PC-3 (cell line): ENCODE results near the gene CLMP. TPM values are rescaled to one million over a fixed set of nuclear protein-coding genes. Genes with fewer than 3 reads are reported as not detected.
A peak's percentile ranks its signal among the peaks of the same experiment; 100 is the strongest.

Experiments
- ATAC-seq: fragments of 200-7000 bp; cut with Tn5 transposase; 2 replicates; pipeline ENCODE4 v1.9.1; 2020; ENCODE audit warnings: mild to moderate bottlenecking, moderate library complexity
- Bru-seq: library from RNA; stranded (reverse); fragments of 400-500 nt; gene quantifications from one replicate; lab custom pipeline; 2021; lab: Mats Ljungman, UMichigan
- BruChase-seq, 2 experiments: library from RNA; stranded (reverse); fragments of 400-500 nt; gene quantifications; one replicate each; lab custom pipeline; 2021; lab: Mats Ljungman, UMichigan
- BruUV-seq: library from RNA; stranded (reverse); fragments of 400-500 nt; replicated peaks from 2 replicates; lab custom pipeline; 2021; lab: Mats Ljungman, UMichigan
- CTCF ChIA-PET: fragments of 300-600 bp; sonication (Branson Sonifier 250); formaldehyde crosslinking; loops from one replicate; lab custom pipeline; 2022; ENCODE audit warnings: antibody characterized with exemption; lab: Charles Lee
- POLR2A ChIA-PET: fragments of 300-600 bp; sonication (Branson Sonifier 250); formaldehyde crosslinking; loops from one replicate; lab custom pipeline; 2022; ENCODE audit warnings: antibody characterized with exemption; ENCODE audit not compliant: unreplicated experiment; lab: Charles Lee
- DNase-seq: peaks from one replicate; pipeline ENCODE4 v3.0.0-alpha.2; 2015
- H2AFZ ChIP-seq: fragments of 300-600 bp; sonication (generic); 2 replicates; pipeline ENCODE4 v1.6.0; 2016; ENCODE audit warnings: antibody characterized with exemption, low read length
- H3F3A ChIP-seq: fragments of 300-600 bp; sonication (generic); one replicate; pipeline ENCODE4 v1.6.0; 2017; ENCODE audit warnings: antibody characterized with exemption, low read length, control low read depth, mild to moderate bottlenecking; ENCODE audit not compliant: unreplicated experiment
- H3K27ac ChIP-seq: fragments of 300-600 bp; sonication (generic); 2 replicates; pipeline ENCODE4 v1.5.1; 2016; ENCODE audit warnings: mild to moderate bottlenecking, low read length
- H3K27me3 ChIP-seq: fragments of 300-600 bp; sonication (generic); 2 replicates; pipeline ENCODE4 v1.6.1; 2016; ENCODE audit warnings: low read length, mixed read lengths
- H3K36me3 ChIP-seq: fragments of 300-600 bp; sonication (generic); 2 replicates; pipeline ENCODE4 v1.6.1; 2016; ENCODE audit warnings: low read depth, mixed run types, low read length, mixed read lengths
- H3K4me1 ChIP-seq: fragments of 300-600 bp; sonication (generic); 2 replicates; pipeline ENCODE4 v1.5.1; 2016; ENCODE audit warnings: low read length; ENCODE audit not compliant: insufficient read depth
- H3K4me2 ChIP-seq: fragments of 300-600 bp; sonication (generic); 2 replicates; pipeline ENCODE4 v1.6.0; 2016; ENCODE audit warnings: low read length
- H3K4me3 ChIP-seq: fragments of 300-600 bp; sonication (generic); 2 replicates; pipeline ENCODE4 v1.5.1; 2016; ENCODE audit warnings: mild to moderate bottlenecking, low read length, mixed read lengths
- H3K79me2 ChIP-seq: fragments of 300-600 bp; sonication (generic); 2 replicates; pipeline ENCODE4 v1.6.1; 2017; ENCODE audit warnings: low read length, mixed read lengths
- H3K9ac ChIP-seq: fragments of 300-600 bp; sonication (generic); 2 replicates; pipeline ENCODE4 v1.6.0; 2016; ENCODE audit warnings: mild to moderate bottlenecking, low read length
- H3K9me2 ChIP-seq: fragments of 300-600 bp; sonication (generic); replicated peaks from 2 replicates; pipeline ENCODE4 v1.6.1; 2016; ENCODE audit warnings: mixed run types, low read length, mixed read lengths
- H3K9me3 ChIP-seq: fragments of 300-600 bp; sonication (generic); 2 replicates; pipeline ENCODE4 v1.6.1; 2016; ENCODE audit warnings: low read length, mixed read lengths
- H4K20me1 ChIP-seq: fragments of 300-600 bp; sonication (generic); 2 replicates; pipeline ENCODE4 v1.6.1; 2016; ENCODE audit warnings: low read length, mixed read lengths
- CTCF ChIP-seq: fragments of 300-600 bp; sonication (generic); conservative IDR thresholded peaks from 2 replicates; pipeline ENCODE4 v1.5.1; 2017; ENCODE audit warnings: antibody characterized with exemption, low read depth, mild to moderate bottlenecking, low read length
- EZH2 ChIP-seq: fragments of 300-600 bp; sonication (generic); IDR thresholded peaks from one replicate; pipeline ENCODE4 v1.6.1; 2017; ENCODE audit warnings: antibody characterized with exemption, mild to moderate bottlenecking, low read length; ENCODE audit not compliant: unreplicated experiment
- EZH2phosphoT487 ChIP-seq: fragments of 300-600 bp; sonication (generic); IDR thresholded peaks from 2 replicates; pipeline ENCODE4 v1.6.1; 2018; ENCODE audit warnings: mild to moderate bottlenecking, antibody characterized with exemption, low read length, borderline replicate concordance
- intact Hi-C: fragments of 100-400 bp; cut with micrococcal nuclease; formaldehyde crosslinking; loops from 2 replicates; pipeline ENCODE4 v1.9.0; 2023
- long read RNA-seq: library from polyadenylated mRNA; unstranded; transcript quantifications from one replicate; pipeline ENCODE4 v2.0.0, GENCODE V29; 2021; ENCODE audit not compliant: unreplicated experiment
- total RNA-seq: library from RNA; depleted of rRNA; stranded (reverse); fragments of >200 nt; gene quantifications from 2 replicates; pipeline ENCODE4 v1.2.3, GENCODE V29; 2014; rRNA removed

The CLMP gene
- 30.4 and 33.0 TPM in 2 replicates for total RNA-seq
- Bru-seq, nascent RNA = percentile 77 among the genes with signal in this experiment
- BruChase-seq, experiment 1, labeled RNA remaining after a 6-hour chase = percentile 75 among the genes with signal in this experiment
- percentile 62 among the genes with signal in this experiment for BruChase-seq, experiment 2, labeled RNA remaining after a 2-hour chase
- long read RNA-seq, full-length matches to known transcripts = 43 of 74 reads
- long read RNA-seq, partial matches to known transcripts = 8 of 74 reads
- long read RNA-seq, other reads (novel, unspliced or antisense) = 23 of 74 reads

GRCh38 chr11:123195188-123196059, at the start of gene CLMP:
TSS of gene CLMP (minus strand) at chr11:123195248. CDS start at chr11:123194940, 308 bp downstream.
- BruUV-seq = TSS peak; percentile 62

GRCh38 chr11:123241874-123242543, 47.0 kb upstream of the CLMP start:
- H3K36me3 ChIP-seq = no peaks in the 10 kb centered on the region
- H3K4me3 ChIP-seq = no peak overlapping the region
- DNase-seq (no peak), ATAC-seq (no peak)
- CTCF ChIA-PET = no interaction called here
- POLR2A ChIA-PET = no interaction called here
- H3K9me3 ChIP-seq = no peaks in the 10 kb centered on the region
- no peaks in the 10 kb centered on the region for H3K79me2 ChIP-seq
- H3K9me2 ChIP-seq = no peaks in the 10 kb centered on the region
- H3K27me3 ChIP-seq = no peaks in the 10 kb centered on the region
- no peaks in the 10 kb centered on the region for H3F3A ChIP-seq
- no peak overlapping the region for H3K27ac ChIP-seq
- no peak overlapping the region for H3K9ac ChIP-seq
- no peak overlapping the region for H2AFZ ChIP-seq
- no TSS peak for BruUV-seq
- no peaks in the 10 kb centered on the region for H4K20me1 ChIP-seq
- TF ChIP-seq EZH2 = no peak
- TF ChIP-seq EZH2phosphoT487 = no peak
- TF ChIP-seq CTCF = no peak
- peaks cover 20% of the 10 kb centered on the region for H3K4me1 ChIP-seq
- H3K4me2 ChIP-seq = no peak overlapping the region
- intact Hi-C loops = no loop called here

More at GRCh38 chr11:123195188-123196059, at the start of gene CLMP:
- H3K9me3 ChIP-seq = no peaks in the 10 kb centered on the region
- no peaks in the 10 kb centered on the region for H4K20me1 ChIP-seq
- peak within 1 kb of the TSS; percentile 78 for H3K4me3 ChIP-seq
- ATAC-seq = peak; percentile 59
- CTCF ChIA-PET = no interaction called here
- H3F3A ChIP-seq = no peaks in the 10 kb centered on the region
- peak within 1 kb of the TSS; percentile 23 for H3K27ac ChIP-seq
- TF ChIP-seq EZH2 = no peak
- TF ChIP-seq CTCF = no peak
- TF ChIP-seq EZH2phosphoT487 = no peak
- intact Hi-C loops = loop anchor here (2.0 kb wide), 1 partner anchor 49 kb away; no protein-coding TSS in a partner anchor
- H3K27me3 ChIP-seq = no peaks in the 10 kb centered on the region
- no peaks in the 10 kb centered on the region for H3K36me3 ChIP-seq
- no peaks in the 10 kb centered on the region for H3K9me2 ChIP-seq
- peak within 1 kb of the TSS; percentile 81 for H2AFZ ChIP-seq
- peaks cover 44% of the 10 kb centered on the region for H3K4me1 ChIP-seq
- peaks cover 48% of the 10 kb centered on the region for H3K79me2 ChIP-seq
- peak; percentile 62 for DNase-seq
- peak within 1 kb of the TSS; percentile 95 for H3K4me2 ChIP-seq
- POLR2A ChIA-PET = interaction anchor here (0.6 to 0.7 kb wide), 3 partner anchors 23 to 1887 kb away, joined by 3 to 8 read pairs (median 4); no protein-coding TSS in a partner anchor
- H3K9ac ChIP-seq = peak within 1 kb of the TSS; percentile 77
